Esophagus squamous epithelium (tissue), 4 donors: ENCODE results near the gene GEMIN4.
"Not testable (repeated sequence)": the region's sequence is repeated elsewhere in the genome, so short reads cannot be mapped to it uniquely, and the experiment has no call there.

ENCODE experiments used
- POLR2A ChIP-seq, 4 donors: fragments of 450-650 bp; IDR thresholded peaks; one replicate each; pipeline ENCODE4 v1.6.1; 2017; ENCODE audit warnings: antibody characterized with exemption in 4 of 4, mild to moderate bottlenecking in 4 of 4, moderate library complexity in 3 of 4
- TF ChIP-seq, protein P1 (sequence below), 6 experiments: fragments of 450-650 bp in 4 of 6; fragments of 200-600 bp in 2 of 6; sonication (generic) in 2 of 6; IDR thresholded peaks; one replicate each; pipeline ENCODE4 v1.5.1; 2016 to 2019; ENCODE audit warnings: antibody characterized with exemption in 6 of 6, mild to moderate bottlenecking in 4 of 6, moderate library complexity in 4 of 6

DNA sequence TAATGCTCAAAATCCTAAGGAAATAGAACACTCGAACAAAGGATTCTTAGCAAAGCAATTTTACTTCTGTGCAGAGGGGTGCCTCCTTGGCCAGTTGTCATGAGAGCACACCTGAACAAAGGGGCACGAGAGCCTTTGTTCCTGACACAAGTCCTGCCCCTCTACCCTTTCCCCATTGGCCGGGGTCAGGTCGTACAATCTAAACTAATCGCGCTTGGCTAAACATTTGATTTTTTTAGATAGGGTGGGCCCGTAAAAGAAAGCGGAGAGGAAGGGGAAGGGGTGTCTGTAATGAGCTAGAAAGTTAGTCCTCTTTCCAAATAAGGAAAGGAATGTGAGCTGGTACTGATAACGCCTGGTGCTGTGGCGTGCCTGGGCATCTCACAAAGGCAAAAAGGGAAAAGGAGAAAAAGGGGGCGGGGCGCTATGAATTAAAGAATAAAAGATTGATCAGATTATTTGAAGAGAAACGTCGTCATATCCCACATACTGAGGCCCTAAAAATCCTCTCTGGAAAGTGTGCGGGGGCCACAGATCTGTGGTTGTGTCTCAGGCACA, 4.0 kb upstream of the GEMIN4 start:
- TF ChIP-seq, protein P1, sequence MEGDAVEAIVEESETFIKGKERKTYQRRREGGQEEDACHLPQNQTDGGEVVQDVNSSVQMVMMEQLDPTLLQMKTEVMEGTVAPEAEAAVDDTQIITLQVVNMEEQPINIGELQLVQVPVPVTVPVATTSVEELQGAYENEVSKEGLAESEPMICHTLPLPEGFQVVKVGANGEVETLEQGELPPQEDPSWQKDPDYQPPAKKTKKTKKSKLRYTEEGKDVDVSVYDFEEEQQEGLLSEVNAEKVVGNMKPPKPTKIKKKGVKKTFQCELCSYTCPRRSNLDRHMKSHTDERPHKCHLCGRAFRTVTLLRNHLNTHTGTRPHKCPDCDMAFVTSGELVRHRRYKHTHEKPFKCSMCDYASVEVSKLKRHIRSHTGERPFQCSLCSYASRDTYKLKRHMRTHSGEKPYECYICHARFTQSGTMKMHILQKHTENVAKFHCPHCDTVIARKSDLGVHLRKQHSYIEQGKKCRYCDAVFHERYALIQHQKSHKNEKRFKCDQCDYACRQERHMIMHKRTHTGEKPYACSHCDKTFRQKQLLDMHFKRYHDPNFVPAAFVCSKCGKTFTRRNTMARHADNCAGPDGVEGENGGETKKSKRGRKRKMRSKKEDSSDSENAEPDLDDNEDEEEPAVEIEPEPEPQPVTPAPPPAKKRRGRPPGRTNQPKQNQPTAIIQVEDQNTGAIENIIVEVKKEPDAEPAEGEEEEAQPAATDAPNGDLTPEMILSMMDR (IDR thresholded peaks at IDR 0.05) = not testable (repeated sequence)
- TF ChIP-seq POLR2A (IDR thresholded peaks at IDR 0.05) = not testable (repeated sequence)
